SK-N-SH treated with all-trans-retinoic acid at 6 μM for 48 hours (cell line): ENCODE measurements around the gene CPNE4.

Source experiments
- ISL1 ChIP-seq: fragments of 250-450 bp; sonication (Bioruptor Pico); IDR thresholded peaks from 2 replicates; pipeline ENCODE4 v2.1.2; 2022; ENCODE audit warnings: mild to moderate bottlenecking, moderate library complexity
- RARB ChIP-seq: fragments of 250-450 bp; sonication (Bioruptor Pico); IDR thresholded peaks from 2 replicates; pipeline ENCODE4 v1.8.0; 2021; ENCODE audit warnings: mild to moderate bottlenecking, moderate library complexity
- ZFP3 ChIP-seq: fragments of 250-450 bp; sonication (Bioruptor Pico); IDR thresholded peaks from 2 replicates; pipeline ENCODE4 v1.5.0; 2020; ENCODE audit warnings: mild to moderate bottlenecking, moderate library complexity
- ZNF70 ChIP-seq: fragments of 450-650 bp; formaldehyde crosslinking; IDR thresholded peaks from 2 replicates; pipeline ENCODE4 v1.5.0; 2020; ENCODE audit warnings: mild to moderate bottlenecking, moderate library complexity

DNA sequence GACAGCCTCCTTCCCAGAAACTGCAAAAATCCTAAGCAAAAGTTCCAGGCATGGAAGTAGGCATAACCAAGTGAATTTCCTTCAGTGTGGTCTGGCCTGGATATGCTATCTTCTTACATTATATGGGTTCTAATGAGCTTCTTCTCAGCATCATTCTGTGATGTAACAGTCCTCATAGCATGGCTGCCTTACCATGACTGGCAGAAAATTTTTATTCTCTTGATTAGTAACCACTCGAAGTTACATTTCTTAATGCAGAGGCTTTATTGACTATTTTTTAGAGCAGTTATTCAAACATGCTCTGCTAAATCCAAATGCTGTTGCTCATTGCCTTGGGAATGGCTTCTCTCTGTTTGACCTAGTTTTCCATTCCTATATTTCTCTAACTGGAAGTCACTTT lies 21.1 kb upstream of the CPNE4 start:
- TF ChIP-seq ISL1 (CRISPR knock-in tag) (no peak), RARB (no peak), ZNF70 (CRISPR knock-in tag) (no peak), ZFP3 (no peak)
